HepG2 (cell line): ENCODE data around the gene WNT3A. TPM values are rescaled to one million over a fixed set of nuclear protein-coding genes. Genes with fewer than 3 reads are reported as not detected.
A peak's percentile ranks its signal among the peaks of the same experiment; 100 is the strongest.

ENCODE experiments used
- KAT8 ChIP-seq: IDR thresholded peaks from 2 replicates; pipeline ENCODE4 v1.6.1; 2016; ENCODE audit warnings: missing genetic modification reagents, missing compliant biosample characterization
- NR0B2 ChIP-seq: sonication (generic); formaldehyde crosslinking; IDR thresholded peaks from 2 replicates; pipeline ENCODE4 v1.4.0; 2020; ENCODE audit warnings: mild to moderate bottlenecking, missing genetic modification reagents
- SNAPC2 ChIP-seq: sonication (generic); formaldehyde crosslinking; IDR thresholded peaks from 2 replicates; pipeline ENCODE4 v1.8.1; 2022; ENCODE audit warnings: mild to moderate bottlenecking, missing genetic modification reagents
- ZBTB20 ChIP-seq: sonication (generic); formaldehyde crosslinking; IDR thresholded peaks from 2 replicates; pipeline ENCODE4 v1.8.1; 2023; ENCODE audit warnings: missing genetic modification reagents, low read depth, mild to moderate bottlenecking, borderline replicate concordance
- ZBTB44 ChIP-seq: sonication (generic); formaldehyde crosslinking; IDR thresholded peaks from 2 replicates; pipeline ENCODE4 v1.4.0; 2020; ENCODE audit warnings: missing genetic modification reagents
- ZNF407 ChIP-seq: sonication (generic); formaldehyde crosslinking; IDR thresholded peaks from one replicate; pipeline ENCODE4 v1.5.1; 2020; ENCODE audit warnings: mild to moderate bottlenecking, missing genetic modification reagents; ENCODE audit errors: not compliant biosample characterization
- ZNF510 ChIP-seq: sonication (generic); formaldehyde crosslinking; IDR thresholded peaks from 2 replicates; pipeline ENCODE4 v1.4.0; 2020; ENCODE audit warnings: low read depth, mild to moderate bottlenecking, missing genetic modification reagents
- polyA plus RNA-seq, 8 experiments: library from polyadenylated mRNA; depleted of rRNA in 3 of 8; stranded (reverse) in 7 of 8; unstranded in 1 of 8; fragments of >200 nt; fragmentation: Illumina TruSeq in 4 of 8; extraction: Trizol in 4 of 8; gene quantifications; 2 replicates each; pipeline versions ENCODE4 v1.2.1 to v1.2.3, GENCODE V29; 2011 to 2016; ENCODE audit warnings: low read depth in 4 of 8, missing spikeins in 1 of 8, mixed read lengths in 1 of 8; ENCODE audit not compliant: insufficient read depth in 1 of 8
- total RNA-seq, 5 experiments: library from RNA; depleted of rRNA; stranded (reverse); fragments of >200 nt; fragmentation: Illumina TruSeq; extraction: Trizol; gene quantifications; 2 replicates each; pipeline ENCODE4 v1.2.3, GENCODE V29; 2016; ENCODE audit warnings: low read depth in 1 of 5
- TF ChIP-seq, protein P1 (sequence below): sonication (generic); formaldehyde crosslinking; conservative IDR thresholded peaks from 2 replicates; pipeline ENCODE4 v1.5.0; 2020; ENCODE audit warnings: missing genetic modification reagents
- TF ChIP-seq, protein P2 (sequence below): sonication (generic); formaldehyde crosslinking; IDR thresholded peaks from 2 replicates; pipeline ENCODE4 v1.4.0; 2020; ENCODE audit warnings: missing genetic modification reagents
- TF ChIP-seq, protein P3 (sequence below): sonication (generic); formaldehyde crosslinking; IDR thresholded peaks from 2 replicates; pipeline ENCODE4 v1.5.0; 2020; ENCODE audit warnings: missing genetic modification reagents

WNT3A gene
- total and polyA plus RNA-seq, 2 of the 13 experiments (the other 11 are each of a cell fraction or from before 2014, with no cell fraction given) = not detected

- TF ChIP-seq, protein P1, sequence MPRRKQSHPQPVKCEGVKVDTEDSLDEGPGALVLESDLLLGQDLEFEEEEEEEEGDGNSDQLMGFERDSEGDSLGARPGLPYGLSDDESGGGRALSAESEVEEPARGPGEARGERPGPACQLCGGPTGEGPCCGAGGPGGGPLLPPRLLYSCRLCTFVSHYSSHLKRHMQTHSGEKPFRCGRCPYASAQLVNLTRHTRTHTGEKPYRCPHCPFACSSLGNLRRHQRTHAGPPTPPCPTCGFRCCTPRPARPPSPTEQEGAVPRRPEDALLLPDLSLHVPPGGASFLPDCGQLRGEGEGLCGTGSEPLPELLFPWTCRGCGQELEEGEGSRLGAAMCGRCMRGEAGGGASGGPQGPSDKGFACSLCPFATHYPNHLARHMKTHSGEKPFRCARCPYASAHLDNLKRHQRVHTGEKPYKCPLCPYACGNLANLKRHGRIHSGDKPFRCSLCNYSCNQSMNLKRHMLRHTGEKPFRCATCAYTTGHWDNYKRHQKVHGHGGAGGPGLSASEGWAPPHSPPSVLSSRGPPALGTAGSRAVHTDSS = no peak
- TF ChIP-seq ZNF510 (CRISPR knock-in tag) (no peak), NR0B2 (CRISPR knock-in tag) (peak; percentile 47; the same call in 1 of the 2 replicates), SNAPC2 (CRISPR knock-in tag) (no peak), ZBTB44 (CRISPR knock-in tag) (no peak), ZNF407 (CRISPR knock-in tag) (no peak), ZBTB20 (CRISPR knock-in tag) (no peak), KAT8 (CRISPR knock-in tag) (no peak; the same call in 1 of the 2 replicates)
- TF ChIP-seq, protein P2, sequence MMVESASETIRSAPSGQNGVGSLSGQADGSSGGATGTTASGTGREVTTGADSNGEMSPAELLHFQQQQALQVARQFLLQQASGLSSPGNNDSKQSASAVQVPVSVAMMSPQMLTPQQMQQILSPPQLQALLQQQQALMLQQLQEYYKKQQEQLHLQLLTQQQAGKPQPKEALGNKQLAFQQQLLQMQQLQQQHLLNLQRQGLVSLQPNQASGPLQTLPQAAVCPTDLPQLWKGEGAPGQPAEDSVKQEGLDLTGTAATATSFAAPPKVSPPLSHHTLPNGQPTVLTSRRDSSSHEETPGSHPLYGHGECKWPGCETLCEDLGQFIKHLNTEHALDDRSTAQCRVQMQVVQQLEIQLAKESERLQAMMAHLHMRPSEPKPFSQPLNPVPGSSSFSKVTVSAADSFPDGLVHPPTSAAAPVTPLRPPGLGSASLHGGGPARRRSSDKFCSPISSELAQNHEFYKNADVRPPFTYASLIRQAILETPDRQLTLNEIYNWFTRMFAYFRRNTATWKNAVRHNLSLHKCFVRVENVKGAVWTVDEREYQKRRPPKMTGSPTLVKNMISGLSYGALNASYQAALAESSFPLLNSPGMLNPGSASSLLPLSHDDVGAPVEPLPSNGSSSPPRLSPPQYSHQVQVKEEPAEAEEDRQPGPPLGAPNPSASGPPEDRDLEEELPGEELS (CRISPR knock-in tag) = no peak
- TF ChIP-seq, protein P3, sequence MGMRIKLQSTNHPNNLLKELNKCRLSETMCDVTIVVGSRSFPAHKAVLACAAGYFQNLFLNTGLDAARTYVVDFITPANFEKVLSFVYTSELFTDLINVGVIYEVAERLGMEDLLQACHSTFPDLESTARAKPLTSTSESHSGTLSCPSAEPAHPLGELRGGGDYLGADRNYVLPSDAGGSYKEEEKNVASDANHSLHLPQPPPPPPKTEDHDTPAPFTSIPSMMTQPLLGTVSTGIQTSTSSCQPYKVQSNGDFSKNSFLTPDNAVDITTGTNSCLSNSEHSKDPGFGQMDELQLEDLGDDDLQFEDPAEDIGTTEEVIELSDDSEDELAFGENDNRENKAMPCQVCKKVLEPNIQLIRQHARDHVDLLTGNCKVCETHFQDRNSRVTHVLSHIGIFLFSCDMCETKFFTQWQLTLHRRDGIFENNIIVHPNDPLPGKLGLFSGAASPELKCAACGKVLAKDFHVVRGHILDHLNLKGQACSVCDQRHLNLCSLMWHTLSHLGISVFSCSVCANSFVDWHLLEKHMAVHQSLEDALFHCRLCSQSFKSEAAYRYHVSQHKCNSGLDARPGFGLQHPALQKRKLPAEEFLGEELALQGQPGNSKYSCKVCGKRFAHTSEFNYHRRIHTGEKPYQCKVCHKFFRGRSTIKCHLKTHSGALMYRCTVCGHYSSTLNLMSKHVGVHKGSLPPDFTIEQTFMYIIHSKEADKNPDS (CRISPR knock-in tag) = no peak
These were observed 76.4 kb downstream of the WNT3A start (continued) for GRCh38 chr1:228082918-228083870.
